Stomach (tissue), 9 donors: ENCODE data around the gene HSD11B1. TPM values are rescaled to one million over a fixed set of nuclear protein-coding genes. Genes with fewer than 3 reads are reported as not detected.

Source experiments
- DNase-seq, 2 donors: peaks; one replicate each; pipeline versions ENCODE4 v3.0.0 to v3.0.0-alpha.2; 2013 to 2019
- H3K27ac ChIP-seq, 5 donors: fragments of 200-600 bp in 4 of 5; sonication (generic) in 4 of 5; one replicate each; pipeline ENCODE4 v1.5.1; 2013 to 2019; ENCODE audit warnings: mild to moderate bottlenecking in 1 of 5, moderate library complexity in 1 of 5
- H3K27me3 ChIP-seq, 3 donors: fragments of 200-600 bp; sonication (generic); one replicate each; pipeline ENCODE4 v1.5.1; 2017 to 2019; ENCODE audit warnings: mixed run types in 1 of 3
- H3K36me3 ChIP-seq, 4 donors: fragments of 200-600 bp; sonication (generic); 1 replicate in 3 of 4; 2 replicates in 1 of 4; pipeline ENCODE4 v1.5.1; 2016 to 2019
- H3K4me1 ChIP-seq, 4 donors: fragments of 200-600 bp; sonication (generic); one replicate each; pipeline ENCODE4 v1.5.1; 2016 to 2019
- H3K4me3 ChIP-seq, 4 donors: fragments of 200-600 bp; sonication (generic) in 3 of 4; one replicate each; pipeline ENCODE4 v1.5.1; 2016 to 2019; ENCODE audit warnings: mild to moderate bottlenecking in 1 of 4
- H3K9me3 ChIP-seq, 4 donors: fragments of 200-600 bp; sonication (generic); one replicate each; pipeline ENCODE4 v1.5.1; 2016 to 2019
- CTCF ChIP-seq, 7 experiments: fragments of 450-650 bp in 4 of 7; fragments of 200-600 bp in 3 of 7; sonication (generic) in 3 of 7; IDR thresholded peaks; one replicate each; pipeline ENCODE4 v1.5.1; 2016 to 2019; ENCODE audit warnings: antibody characterized with exemption in 7 of 7, control low read depth in 2 of 7, mild to moderate bottlenecking in 1 of 7
- EP300 ChIP-seq: sonication (generic); formaldehyde crosslinking; IDR thresholded peaks from one replicate; pipeline ENCODE4 v1.6.1; 2017; ENCODE audit warnings: antibody characterized with exemption
- POLR2A ChIP-seq, 4 donors: fragments of 450-650 bp; IDR thresholded peaks; one replicate each; pipeline ENCODE4 v1.6.1; 2016; ENCODE audit warnings: antibody characterized with exemption in 4 of 4, control low read depth in 2 of 4, mild to moderate bottlenecking in 1 of 4, moderate library complexity in 1 of 4
- POLR2AphosphoS5 ChIP-seq, 3 donors: sonication (generic); formaldehyde crosslinking; IDR thresholded peaks; one replicate each; pipeline ENCODE4 v1.6.1; 2016; ENCODE audit warnings: antibody characterized with exemption in 3 of 3
- WGBS, 5 donors: extraction: QIAGEN DNeasy Blood & Tissue Kit in 3 of 5; methylation state at CpG; one replicate each; pipeline versions ENCODE4 v1.1.5 to v1.1.7; 2013 to 2018; 5-methylcytosine and 5-hydroxymethylcytosine counted together
- intact Hi-C: fragments of 100-400 bp; cut with DNase I; formaldehyde crosslinking; loops from one replicate; pipeline ENCODE4 v1.15.1; 2023; ENCODE audit warnings: low total_unique reads
- polyA plus RNA-seq, 3 donors: library from polyadenylated mRNA; stranded (reverse); fragments of 200-250 nt; gene quantifications; one replicate each; pipeline ENCODE4 v1.2.3, GENCODE V29; 2013
- total RNA-seq, 5 donors: library from RNA; depleted of rRNA; stranded (reverse); fragments of >200 nt; gene quantifications; one replicate each; pipeline versions ENCODE4 v1.1.0 to v1.2.3, GENCODE V29; 2014 to 2016
- donor health status: healthy with polysubstance abuse.
- donor health status: Bipolar disorder and iron deficiency.
- donor health status: healthy.

Gene HSD11B1
- total and polyA plus RNA-seq, 8 donors: 1.5 to 14.0 (median 2.6) TPM; not detected in 2

- intact Hi-C loops: no loop called here
- TF ChIP-seq EP300 (no peak), POLR2A (IDR thresholded peaks at IDR 0.05) (no peak), POLR2AphosphoS5 (IDR thresholded peaks at IDR 0.05) (no peak), CTCF (IDR thresholded peaks at IDR 0.05) (no peak)
- Histone ChIP-seq H3K36me3 (no peaks in the 10 kb centered on the region), H3K9me3 (no peaks in the 10 kb centered on the region), H3K4me3 (no peak overlapping the region), H3K27ac (peak overlapping the region in 2 of 5 donors; percentile 18 to 38), H3K27me3 (no peaks in the 10 kb centered on the region), H3K4me1 (peaks cover 0 to 6% (median 0%) of the 10 kb centered on the region in 4 donors)
- no peak for DNase-seq
- 86 to 95% (median 95%) methylated on average over 1 of the region's 1 CpG for WGBS, 5 donors
These were observed 16.7 kb downstream of the HSD11B1 start for GRCh38 chr1:209721323-209721722.

GRCh38 chr1:209723265-209723664 is 18.6 kb downstream of the HSD11B1 start:
- TF ChIP-seq CTCF (IDR thresholded peaks at IDR 0.05): no peak
- TF ChIP-seq POLR2AphosphoS5 (IDR thresholded peaks at IDR 0.05): no peak
- no peak for TF ChIP-seq EP300
- no peak for TF ChIP-seq POLR2A (IDR thresholded peaks at IDR 0.05)
- Histone ChIP-seq H3K36me3 (no peaks in the 10 kb centered on the region), H3K9me3 (no peaks in the 10 kb centered on the region), H3K4me1 (peaks cover 0 to 6% (median 0%) of the 10 kb centered on the region in 4 donors), H3K27me3 (no peaks in the 10 kb centered on the region), H3K4me3 (no peak overlapping the region), H3K27ac (no peak overlapping the region)
- intact Hi-C loops: no loop called here
- DNase-seq: no peak
- 93 to 99% (median 95%) methylated on average over 3 of the region's 3 CpGs for WGBS, 5 donors

- DNase-seq: no peak
- TF ChIP-seq CTCF (IDR thresholded peaks at IDR 0.05) (no peak), POLR2AphosphoS5 (IDR thresholded peaks at IDR 0.05) (no peak), POLR2A (IDR thresholded peaks at IDR 0.05) (no peak), EP300 (no peak)
- Histone ChIP-seq H3K9me3 (no peaks in the 10 kb centered on the region), H3K27me3 (no peaks in the 10 kb centered on the region), H3K27ac (no peak overlapping the region), H3K4me3 (no peak overlapping the region), H3K36me3 (no peaks in the 10 kb centered on the region), H3K4me1 (peaks cover 0 to 6% (median 0%) of the 10 kb centered on the region in 4 donors)
- intact Hi-C loops: no loop called here
- 55 to 71% (median 68%) methylated on average over 3 of the region's 3 CpGs for WGBS, 5 donors
These were observed 19.4 kb downstream of the HSD11B1 start for GRCh38 chr1:209723756-209724693.

- WGBS, 5 donors: 78 to 92% (median 87%) methylated on average over 2 of the region's 2 CpGs
- Histone ChIP-seq H3K4me1 (no peaks in the 10 kb centered on the region), H3K36me3 (no peaks in the 10 kb centered on the region), H3K9me3 (no peaks in the 10 kb centered on the region), H3K27me3 (no peaks in the 10 kb centered on the region), H3K4me3 (no peak overlapping the region), H3K27ac (no peak overlapping the region)
- no peak for DNase-seq
- intact Hi-C loops: no loop called here
- TF ChIP-seq POLR2AphosphoS5 (IDR thresholded peaks at IDR 0.05): no peak
- TF ChIP-seq EP300: no peak
- no peak for TF ChIP-seq CTCF (IDR thresholded peaks at IDR 0.05)
- no peak for TF ChIP-seq POLR2A (IDR thresholded peaks at IDR 0.05)
These were observed 22.6 kb downstream of the HSD11B1 start for GRCh38 chr1:209727286-209727685.
